Effector memory CD8-positive, alpha-beta T cell (primary cell): ENCODE results near the gene MTCL3.

ENCODE experiments used
- ATAC-seq: fragments of 150-1000 bp; cut with Tn5 transposase; replicated peaks from 2 replicates; pipeline ENCODE4 v1.10.0; 2021; ENCODE audit warnings: mild to moderate bottlenecking, moderate library complexity
- DNase-seq, 3 experiments: peaks; one replicate each; pipeline ENCODE4 v3.0.0; 2021
- H3K27ac Mint-ChIP-seq, 2 donors: one replicate each; pipeline ENCODE4 v1.8.0; 2022; ENCODE audit warnings: mild to moderate bottlenecking in 2 of 2, mixed read lengths in 2 of 2, moderate library complexity in 2 of 2
- H3K27me3 Mint-ChIP-seq, 2 donors: one replicate each; pipeline ENCODE4 v1.8.0; 2022; ENCODE audit warnings: mixed read lengths in 2 of 2
- H3K36me3 Mint-ChIP-seq: one replicate; pipeline ENCODE4 v1.8.0; 2022; ENCODE audit warnings: mild to moderate bottlenecking, moderate library complexity, mixed read lengths; ENCODE audit not compliant: insufficient read depth
- H3K4me1 Mint-ChIP-seq, 2 donors: one replicate each; pipeline ENCODE4 v1.8.0; 2022; ENCODE audit warnings: low read depth in 2 of 2, mixed read lengths in 2 of 2
- H3K4me3 Mint-ChIP-seq, 2 donors: one replicate each; pipeline ENCODE4 v1.8.0; 2022; ENCODE audit warnings: mild to moderate bottlenecking in 2 of 2, mixed read lengths in 2 of 2, moderate library complexity in 2 of 2
- H3K9me3 Mint-ChIP-seq, 2 donors: one replicate each; pipeline ENCODE4 v1.8.0; 2022; ENCODE audit warnings: mixed read lengths in 2 of 2

The MTCL3 gene

GRCh38 chr6:127506894-127507293 is 12.2 kb downstream of the MTCL3 start:
- Mint-ChIP-seq H3K27me3 (no peaks in the 10 kb centered on the region), H3K4me3 (no peak overlapping the region), H3K4me1 (no peaks in the 10 kb centered on the region), H3K9me3 (no peaks in the 10 kb centered on the region), H3K27ac (no peak overlapping the region), H3K36me3 (no peaks in the 10 kb centered on the region)
- ATAC-seq: no peak
- DNase-seq: no peak

DNA sequence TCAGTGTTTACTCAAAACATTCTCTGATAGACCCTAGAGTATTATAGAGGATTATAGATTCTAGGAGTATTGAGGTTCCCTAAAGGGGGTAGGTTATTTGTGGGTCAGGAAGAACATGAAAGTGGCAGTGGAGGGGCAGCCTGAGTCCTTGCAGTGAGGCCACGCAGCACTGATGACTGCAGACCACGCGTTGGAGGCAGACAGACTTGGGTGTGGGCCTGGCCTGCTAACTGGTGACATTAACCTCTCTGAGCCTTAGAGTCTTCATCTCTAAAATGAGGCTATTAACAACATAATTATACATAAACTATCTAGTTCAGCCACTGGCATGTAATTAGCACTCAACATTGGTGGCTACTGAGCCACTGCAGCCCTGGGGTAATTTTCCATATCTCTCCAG is 16.1 kb downstream of the MTCL3 start:
- Mint-ChIP-seq H3K27ac (no peak overlapping the region), H3K36me3 (no peaks in the 10 kb centered on the region), H3K4me1 (no peaks in the 10 kb centered on the region), H3K4me3 (no peak overlapping the region), H3K9me3 (no peaks in the 10 kb centered on the region), H3K27me3 (no peaks in the 10 kb centered on the region)
- ATAC-seq (no peak), DNase-seq (no peak)

- Mint-ChIP-seq H3K27me3 (no peaks in the 10 kb centered on the region), H3K4me3 (no peak overlapping the region), H3K27ac (no peak overlapping the region), H3K9me3 (no peaks in the 10 kb centered on the region), H3K36me3 (no peaks in the 10 kb centered on the region), H3K4me1 (no peaks in the 10 kb centered on the region)
- ATAC-seq (no peak), DNase-seq (no peak)
These were observed 21.7 kb downstream of the MTCL3 start for GRCh38 chr6:127497410-127497809.

- H3K4me3 Mint-ChIP-seq: no peak overlapping the region
- H3K36me3 Mint-ChIP-seq: no peaks in the 10 kb centered on the region
- H3K27me3 Mint-ChIP-seq: peaks cover 0 to 5% of the 10 kb centered on the region in 2 donors
- ATAC-seq (no peak), DNase-seq (no peak)
- H3K9me3 Mint-ChIP-seq: no peaks in the 10 kb centered on the region
- H3K27ac Mint-ChIP-seq: no peak overlapping the region
- no peaks in the 10 kb centered on the region for H3K4me1 Mint-ChIP-seq
These were observed 22.7 kb downstream of the MTCL3 start for GRCh38 chr6:127496471-127496870.

DNA sequence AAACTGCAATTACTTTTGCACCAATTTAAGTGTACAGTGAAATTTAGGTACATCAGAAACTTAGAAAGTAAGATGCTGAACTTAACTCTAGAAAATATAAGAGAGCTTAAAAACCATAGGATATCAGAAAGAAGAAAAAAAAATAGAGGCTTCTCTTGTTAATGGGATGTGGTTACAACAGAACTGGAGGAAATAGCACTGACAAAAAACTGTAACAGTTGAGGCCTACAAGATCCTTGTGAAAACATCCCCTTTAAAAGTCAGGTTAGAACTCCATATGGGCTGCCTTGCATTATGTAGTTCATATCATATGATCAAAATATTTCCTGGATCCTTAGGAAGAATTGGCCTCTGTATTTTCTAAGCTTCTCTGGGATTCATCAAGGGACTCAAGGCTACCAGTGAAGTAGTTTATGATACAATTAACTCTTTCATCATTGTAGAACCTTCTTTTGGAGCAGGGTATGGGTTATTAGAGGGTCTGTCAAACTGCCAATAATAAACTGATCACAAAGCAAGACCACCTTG is 24.8 kb downstream of the MTCL3 start:
- no peaks in the 10 kb centered on the region for H3K9me3 Mint-ChIP-seq
- no peak overlapping the region for H3K27ac Mint-ChIP-seq
- DNase-seq (no peak), ATAC-seq (no peak)
- no peaks in the 10 kb centered on the region for H3K36me3 Mint-ChIP-seq
- no peak overlapping the region for H3K4me3 Mint-ChIP-seq
- no peaks in the 10 kb centered on the region for H3K4me1 Mint-ChIP-seq
- peaks cover 0 to 5% of the 10 kb centered on the region in 2 donors for H3K27me3 Mint-ChIP-seq

- H3K27me3 Mint-ChIP-seq: peaks cover 0 to 5% of the 10 kb centered on the region in 2 donors
- H3K36me3 Mint-ChIP-seq: no peaks in the 10 kb centered on the region
- no peak for ATAC-seq
- no peak overlapping the region for H3K4me3 Mint-ChIP-seq
- peaks cover 8 to 10% of the 10 kb centered on the region in 2 donors for H3K4me1 Mint-ChIP-seq
- H3K9me3 Mint-ChIP-seq: no peaks in the 10 kb centered on the region
- no peak for DNase-seq
- H3K27ac Mint-ChIP-seq: no peak overlapping the region
These were observed 29.9 kb downstream of the MTCL3 start for GRCh38 chr6:127489248-127489647.

DNA sequence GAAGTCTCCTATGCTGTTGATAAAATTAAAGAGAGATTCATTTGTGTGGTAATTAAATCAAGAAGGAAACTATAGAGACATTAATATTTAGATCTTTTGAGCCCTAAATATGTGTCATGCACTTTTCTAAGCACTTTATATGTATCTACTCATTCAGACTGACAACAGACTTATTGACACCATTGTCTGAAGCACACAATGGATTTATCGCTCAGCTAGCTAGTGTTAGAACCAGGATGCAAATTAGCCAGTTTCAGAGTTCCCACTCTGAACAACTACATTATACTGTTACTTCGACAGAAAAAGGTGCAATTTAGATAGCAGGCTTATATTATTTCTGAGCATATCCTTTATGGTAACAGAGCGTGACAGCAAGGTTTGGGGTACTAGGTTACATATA is 32.2 kb downstream of the MTCL3 start:
- Mint-ChIP-seq H3K36me3 (no peaks in the 10 kb centered on the region), H3K4me3 (no peak overlapping the region), H3K9me3 (no peaks in the 10 kb centered on the region), H3K27me3 (peaks cover 0 to 3% of the 10 kb centered on the region in 2 donors), H3K27ac (no peak overlapping the region), H3K4me1 (peaks cover 17 to 18% of the 10 kb centered on the region in 2 donors)
- no peak for ATAC-seq
- no peak for DNase-seq

DNA sequence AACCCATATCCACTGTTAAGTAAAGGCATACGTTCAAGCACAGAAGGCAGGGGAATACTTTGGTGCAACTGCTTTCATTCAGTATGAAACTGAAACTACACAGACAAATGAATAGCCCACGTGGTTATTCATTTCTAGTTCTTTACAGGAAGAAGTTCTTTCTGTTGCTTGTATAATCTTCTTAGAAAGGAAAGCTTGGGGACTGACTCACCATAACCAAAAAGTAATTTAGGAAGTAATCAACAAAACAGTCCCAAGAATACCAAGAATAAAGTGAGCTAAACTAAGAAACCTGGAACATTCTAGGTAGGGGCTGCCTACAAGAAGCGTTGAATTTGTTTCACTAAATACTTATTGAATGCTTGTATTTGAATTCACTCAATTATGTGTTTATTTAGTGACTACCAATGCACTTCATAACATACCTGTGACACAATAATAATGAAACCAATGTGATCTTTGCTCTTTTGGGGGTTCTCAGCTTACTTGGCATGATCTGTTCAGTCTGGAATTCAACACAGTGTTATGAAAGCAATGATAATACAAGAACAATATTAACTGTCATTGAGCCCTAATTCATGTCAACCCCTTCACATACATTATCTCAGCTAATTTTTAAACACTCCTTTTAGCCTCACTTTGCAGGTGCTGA is 34.8 kb downstream of the MTCL3 start:
- Mint-ChIP-seq H3K27ac (peak overlapping the region; percentile 75 to 87), H3K36me3 (no peaks in the 10 kb centered on the region), H3K4me3 (peak overlapping the region; percentile 59 to 75), H3K27me3 (no peaks in the 10 kb centered on the region), H3K4me1 (peaks cover 17 to 18% of the 10 kb centered on the region in 2 donors), H3K9me3 (no peaks in the 10 kb centered on the region)
- no peak for DNase-seq
- peak; percentile 92 for ATAC-seq

DNA sequence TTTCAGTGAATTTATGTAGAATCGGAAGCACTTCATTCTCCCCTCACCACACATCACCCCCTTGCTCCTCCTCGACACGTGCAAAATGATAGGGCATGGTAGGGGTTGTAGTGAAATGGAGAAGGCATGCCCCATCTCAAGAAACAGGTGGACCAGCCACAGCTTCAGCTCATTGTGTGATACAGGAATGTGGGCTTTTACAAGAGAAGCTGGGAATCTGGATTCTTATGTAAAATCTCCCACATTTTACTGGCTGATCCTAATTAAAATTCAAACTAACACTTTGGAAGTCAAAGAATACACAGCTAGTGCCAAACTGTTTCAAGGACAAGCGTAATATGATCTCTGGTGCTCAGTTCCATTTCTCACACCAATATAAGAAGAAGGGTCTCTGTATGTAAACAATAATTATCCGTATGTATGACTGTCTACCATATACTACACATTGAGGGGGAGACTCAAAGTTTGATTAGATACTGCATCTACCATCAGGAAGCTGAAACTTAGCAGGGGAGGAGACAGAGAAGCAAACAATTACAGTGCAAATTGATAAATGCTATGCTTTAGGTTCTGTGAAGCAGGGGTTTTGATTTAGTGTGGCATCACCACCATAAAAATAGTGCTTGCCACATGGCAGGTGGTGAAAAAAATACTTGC is 35.6 kb downstream of the MTCL3 start:
- H3K4me3 Mint-ChIP-seq: peak overlapping the region; percentile 59 to 75
- peaks cover 17 to 18% of the 10 kb centered on the region in 2 donors for H3K4me1 Mint-ChIP-seq
- ATAC-seq (peak; percentile 38), DNase-seq (no peak)
- H3K27me3 Mint-ChIP-seq: no peaks in the 10 kb centered on the region
- peaks cover 3% of the 10 kb centered on the region for H3K36me3 Mint-ChIP-seq
- H3K9me3 Mint-ChIP-seq: no peaks in the 10 kb centered on the region
- peak overlapping the region; percentile 75 to 87 for H3K27ac Mint-ChIP-seq

DNA sequence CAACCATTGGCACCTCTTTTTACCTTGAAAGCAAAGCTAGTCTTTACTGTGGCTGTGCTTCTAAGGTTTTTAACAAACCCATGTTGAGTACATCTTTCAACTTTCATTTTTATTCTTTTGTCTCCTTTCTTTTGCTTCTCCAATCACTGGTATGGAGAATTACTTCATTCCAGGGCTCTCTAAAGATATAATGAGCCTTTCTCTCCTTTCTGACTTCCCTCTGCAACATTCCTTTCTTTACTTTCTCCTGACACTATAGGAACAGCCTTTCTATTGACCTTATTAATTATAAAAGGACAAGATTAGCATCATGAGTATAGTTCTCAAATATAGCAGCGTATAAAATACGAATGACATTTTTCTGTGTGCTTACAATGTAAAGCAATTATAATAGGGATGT is 36.8 kb downstream of the MTCL3 start:
- no peaks in the 10 kb centered on the region for H3K9me3 Mint-ChIP-seq
- DNase-seq: no peak
- H3K4me1 Mint-ChIP-seq: peaks cover 17 to 18% of the 10 kb centered on the region in 2 donors
- no peak overlapping the region for H3K4me3 Mint-ChIP-seq
- H3K27me3 Mint-ChIP-seq: peaks cover 0 to 7% of the 10 kb centered on the region in 2 donors
- H3K27ac Mint-ChIP-seq: no peak overlapping the region
- ATAC-seq: no peak
- H3K36me3 Mint-ChIP-seq: peaks cover 6% of the 10 kb centered on the region

GRCh38 chr6:127481628-127482027 is 37.5 kb downstream of the MTCL3 start:
- Mint-ChIP-seq H3K4me1 (peaks cover 17 to 18% of the 10 kb centered on the region in 2 donors), H3K27ac (no peak overlapping the region), H3K4me3 (no peak overlapping the region), H3K27me3 (peaks cover 0 to 7% of the 10 kb centered on the region in 2 donors), H3K36me3 (peaks cover 6% of the 10 kb centered on the region), H3K9me3 (no peaks in the 10 kb centered on the region)
- ATAC-seq (no peak), DNase-seq (no peak)

DNA sequence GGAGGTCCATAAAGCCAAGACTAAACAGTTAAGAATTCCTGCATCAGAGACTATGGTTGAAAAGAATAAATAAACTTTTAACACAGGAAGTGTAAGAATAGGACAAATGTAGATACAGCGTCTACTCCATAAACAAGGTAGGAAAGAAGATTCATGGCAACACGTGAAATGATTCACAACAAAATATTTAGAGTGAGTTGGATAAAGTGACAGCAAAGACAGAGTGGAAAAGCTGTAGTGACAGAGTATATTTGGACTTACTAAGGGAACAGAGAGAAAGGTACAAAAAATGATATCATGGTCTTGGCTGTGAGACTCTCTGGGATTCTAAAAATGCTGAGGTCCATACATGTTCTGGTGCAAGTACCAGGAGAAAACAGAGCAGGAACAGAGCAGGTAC is 38.0 kb downstream of the MTCL3 start:
- Mint-ChIP-seq H3K4me1 (peaks cover 17 to 18% of the 10 kb centered on the region in 2 donors), H3K4me3 (no peak overlapping the region), H3K36me3 (peaks cover 6% of the 10 kb centered on the region), H3K27ac (no peak overlapping the region), H3K27me3 (peaks cover 0 to 7% of the 10 kb centered on the region in 2 donors), H3K9me3 (peaks cover 0 to 2% of the 10 kb centered on the region in 2 donors)
- ATAC-seq: no peak
- DNase-seq: no peak

DNA sequence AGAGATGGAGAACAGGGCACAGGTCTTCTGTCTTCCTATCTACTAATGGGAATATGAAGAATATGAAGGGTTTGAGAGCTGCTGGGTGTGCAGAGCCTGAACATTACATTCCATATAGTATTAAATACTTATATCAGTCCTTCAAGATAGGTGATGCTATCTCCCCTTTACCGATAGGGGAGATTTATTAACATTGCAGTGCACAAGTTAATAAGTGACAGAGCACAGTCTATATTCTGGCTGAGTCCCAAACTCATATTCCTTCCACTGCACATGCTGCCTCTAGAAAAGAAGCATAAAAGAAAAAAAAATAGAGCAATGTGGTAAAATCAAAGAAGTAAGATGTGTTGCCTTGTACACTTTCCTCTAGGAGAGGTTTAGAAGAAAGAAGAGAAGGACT is 41.5 kb downstream of the MTCL3 start:
- Mint-ChIP-seq H3K27ac (no peak overlapping the region), H3K9me3 (peaks cover 0 to 3% of the 10 kb centered on the region in 2 donors), H3K4me3 (no peak overlapping the region), H3K27me3 (peaks cover 0 to 7% of the 10 kb centered on the region in 2 donors), H3K4me1 (peaks cover 0 to 2% of the 10 kb centered on the region in 2 donors), H3K36me3 (peaks cover 6% of the 10 kb centered on the region)
- no peak for ATAC-seq
- no peak for DNase-seq

DNA sequence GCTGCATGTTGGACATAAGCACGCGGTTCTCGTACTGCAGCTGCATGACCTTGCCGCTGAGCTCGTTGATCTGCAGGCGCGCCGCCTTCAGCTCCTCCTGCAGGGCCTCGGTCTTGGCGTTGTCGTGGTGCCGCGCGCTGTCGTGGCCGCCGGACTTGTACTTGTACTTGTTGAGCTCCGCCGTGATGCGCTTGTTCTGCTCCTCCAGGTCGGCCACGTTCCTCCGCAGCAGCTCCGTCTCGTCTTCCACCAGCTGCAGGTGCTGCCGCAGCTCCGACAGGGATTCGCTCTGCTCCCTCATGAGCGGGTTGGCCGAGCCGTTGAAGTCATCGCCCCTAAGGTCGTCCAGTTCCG is 43.3 kb downstream of the MTCL3 start:
- Mint-ChIP-seq H3K9me3 (peaks cover 0 to 3% of the 10 kb centered on the region in 2 donors), H3K4me1 (peaks cover 0 to 2% of the 10 kb centered on the region in 2 donors), H3K27me3 (peaks cover 0 to 7% of the 10 kb centered on the region in 2 donors), H3K27ac (peak overlapping the region in 1 of 2 donors; percentile 65), H3K36me3 (peaks cover 6% of the 10 kb centered on the region), H3K4me3 (no peak overlapping the region)
- no peak for DNase-seq
- ATAC-seq: no peak
